Measurements from ENCODE around the gene ANXA3. TPM values are rescaled to one million over a fixed set of nuclear protein-coding genes. Genes with fewer than 3 reads are reported as not detected.

The ANXA3 gene
- total RNA-seq, 1 experiment from 2014 or later = 12.0 TPM

- ChIA-PET CTCF (no interaction called here), POLR2A (no interaction called here)
- no peaks in the 10 kb centered on the region for H3K36me3 Mint-ChIP-seq
- ATAC-seq (no peak), DNase-seq (ENCODE audit: low spot score) (no peak)
- no peak overlapping the region for H3K27ac Mint-ChIP-seq
- H3K4me3 Mint-ChIP-seq = no peak overlapping the region
- TF ChIP-seq ZNF121 (CRISPR knock-in tag; IDR thresholded peaks at IDR 0.05) = peak; percentile 16; the same call in 1 of the 2 replicates
- TF ChIP-seq GRHL2 (CRISPR knock-in tag; IDR thresholded peaks at IDR 0.05; ENCODE audit: insufficient replicate concordance, severe bottlenecking) = no peak
- H3K27me3 Mint-ChIP-seq (ENCODE audit: low read depth) = no peaks in the 10 kb centered on the region
- H3K9me3 Mint-ChIP-seq = no peaks in the 10 kb centered on the region
- no peaks in the 10 kb centered on the region for H3K4me1 Mint-ChIP-seq
Observed at GRCh38 chr4:78604988-78605387, 53.4 kb downstream of the ANXA3 start.

- no peaks in the 10 kb centered on the region for H3K27me3 Mint-ChIP-seq (ENCODE audit: low read depth)
- CTCF ChIA-PET = interaction anchor here (0.7 kb wide), 1 partner anchor 39 kb away, joined by 3 read pairs; no protein-coding TSS in a partner anchor
- no peaks in the 10 kb centered on the region for H3K9me3 Mint-ChIP-seq
Observed at GRCh38 chr4:78606035-78606434, 54.5 kb downstream of the ANXA3 start.

GRCh38 chr4:78606530-78607095, 55.0 kb downstream of the ANXA3 start:
- no peak overlapping the region for H3K27ac Mint-ChIP-seq
- H3K27me3 Mint-ChIP-seq (ENCODE audit: low read depth) = no peaks in the 10 kb centered on the region
- no peak for TF ChIP-seq RORB (CRISPR knock-in tag; IDR thresholded peaks at IDR 0.05)
- TF ChIP-seq PRRX2 (CRISPR knock-in tag; IDR thresholded peaks at IDR 0.05) = no peak
- no peak for TF ChIP-seq E2F4 (CRISPR knock-in tag; IDR thresholded peaks at IDR 0.05; ENCODE audit: borderline replicate concordance, low read depth)
- no peak for TF ChIP-seq ZNF396 (CRISPR knock-in tag; IDR thresholded peaks at IDR 0.05; ENCODE audit: borderline replicate concordance)
- no peak for TF ChIP-seq ZNF317 (CRISPR knock-in tag; IDR thresholded peaks at IDR 0.05; ENCODE audit: borderline replicate concordance, low read depth)
- no peak for TF ChIP-seq ZNF425 (CRISPR knock-in tag; conservative IDR thresholded peaks at IDR 0.05)
- no peak for TF ChIP-seq ZNF423 (CRISPR knock-in tag; IDR thresholded peaks at IDR 0.05)
- TF ChIP-seq MAX (CRISPR knock-in tag; IDR thresholded peaks at IDR 0.05) = no peak
- TF ChIP-seq PREB (CRISPR knock-in tag; IDR thresholded peaks at IDR 0.05; ENCODE audit: borderline replicate concordance) = no peak
- TF ChIP-seq MXD4 (CRISPR knock-in tag; IDR thresholded peaks at IDR 0.05; ENCODE audit: borderline replicate concordance) = no peak
- TF ChIP-seq ZNF416 (CRISPR knock-in tag; IDR thresholded peaks at IDR 0.05) = no peak
- TF ChIP-seq RELA (CRISPR knock-in tag; IDR thresholded peaks at IDR 0.05; ENCODE audit: borderline replicate concordance) = no peak
- no peak for TF ChIP-seq GTF2I (CRISPR knock-in tag; conservative IDR thresholded peaks at IDR 0.05)
- TF ChIP-seq USF2 (CRISPR knock-in tag; IDR thresholded peaks at IDR 0.05) = no peak
- ATAC-seq (no peak), DNase-seq (ENCODE audit: low spot score) (no peak)
- ChIA-PET POLR2A (interaction anchor here (0.5 kb wide), 1 partner anchor 55 kb away, joined by 4 read pairs; no protein-coding TSS in a partner anchor), CTCF (interaction anchor here (0.7 kb wide), 1 partner anchor 38 kb away, joined by 3 read pairs; no protein-coding TSS in a partner anchor)
- no peaks in the 10 kb centered on the region for H3K9me3 Mint-ChIP-seq
- no peaks in the 10 kb centered on the region for H3K4me1 Mint-ChIP-seq
- H3K4me3 Mint-ChIP-seq = no peak overlapping the region
- no peaks in the 10 kb centered on the region for H3K36me3 Mint-ChIP-seq

More at GRCh38 chr4:78606035-78606434, 54.5 kb downstream of the ANXA3 start:
- TF ChIP-seq FOXJ3 (CRISPR knock-in tag; IDR thresholded peaks at IDR 0.05; ENCODE audit: borderline replicate concordance) (no peak), ZNF416 (CRISPR knock-in tag; IDR thresholded peaks at IDR 0.05) (no peak), CREM (CRISPR knock-in tag; IDR thresholded peaks at IDR 0.05) (no peak), SP1 (CRISPR knock-in tag; conservative IDR thresholded peaks at IDR 0.05) (no peak), ZBTB21 (CRISPR knock-in tag; IDR thresholded peaks at IDR 0.05; ENCODE audit: borderline replicate concordance) (no peak)
- ATAC-seq (no peak; the same call in 1 of the 2 replicates), DNase-seq (ENCODE audit: low spot score) (no peak)
- no peaks in the 10 kb centered on the region for H3K36me3 Mint-ChIP-seq
- H3K27ac Mint-ChIP-seq = no peak overlapping the region
- H3K4me3 Mint-ChIP-seq = no peak overlapping the region
- POLR2A ChIA-PET = interaction anchor here (0.5 kb wide), 1 partner anchor 56 kb away, joined by 4 read pairs; no protein-coding TSS in a partner anchor
- no peaks in the 10 kb centered on the region for H3K4me1 Mint-ChIP-seq
